IMR-90 (cell line): ENCODE data around the gene TMPRSS2. TPM values are rescaled to one million over a fixed set of nuclear protein-coding genes. Genes with fewer than 3 reads are reported as not detected.

ENCODE experiments used
- ATAC-seq: fragments of 200-7000 bp; cut with Tn5 transposase; 2 replicates; pipeline ENCODE4 v1.9.1; 2020; ENCODE audit warnings: low read depth, mild to moderate bottlenecking, moderate library complexity
- BruUV-seq: library from RNA; stranded (reverse); fragments of 400-500 nt; replicated peaks from 2 replicates; lab custom pipeline; 2021; lab: Mats Ljungman, UMichigan
- CTCF ChIA-PET: fragments of 300-600 bp; formaldehyde crosslinking; extraction: SDS; loops from one replicate; lab custom pipeline; 2021; ENCODE audit warnings: antibody characterized with exemption; lab: Yijun Ruan, JAX
- POLR2A ChIA-PET: fragments of 300-600 bp; sonication (Branson Sonifier 250); formaldehyde crosslinking; loops from one replicate; lab custom pipeline; 2022; ENCODE audit warnings: antibody characterized with exemption; ENCODE audit not compliant: unreplicated experiment; lab: Charles Lee
- DNase-seq: peaks from one replicate; pipeline ENCODE4 v3.0.0; 2013
- H2AFZ ChIP-seq: replicated peaks from 2 replicates; pipeline ENCODE3; 2013; ENCODE audit warnings: low read length, mild to moderate bottlenecking; ENCODE audit not compliant: poor library complexity
- H2AK5ac ChIP-seq: 2 replicates; pipeline ENCODE4 v1.6.1; 2013; ENCODE audit warnings: low read depth, low read length, inconsistent platforms
- H2AK9ac ChIP-seq: replicated peaks from 2 replicates; pipeline ENCODE3; 2013; ENCODE audit warnings: mild to moderate bottlenecking, low read depth, low read length, moderate library complexity; ENCODE audit not compliant: poor library complexity
- H2BK120ac ChIP-seq: 2 replicates; pipeline ENCODE4 v1.6.1; 2013; ENCODE audit warnings: low read depth, low read length, inconsistent platforms
- H2BK15ac ChIP-seq: 3 replicates; pipeline ENCODE4 v1.6.1; 2013; ENCODE audit warnings: low read depth, low read length, inconsistent platforms
- H2BK20ac ChIP-seq: 2 replicates; pipeline ENCODE4 v1.6.1; 2013; ENCODE audit warnings: low read depth, mild to moderate bottlenecking, inconsistent platforms, low read length, moderate library complexity
- H2BK5ac ChIP-seq: 2 replicates; pipeline ENCODE4 v1.6.1; 2013; ENCODE audit warnings: mild to moderate bottlenecking, low read depth, low read length, inconsistent platforms; ENCODE audit not compliant: poor library complexity, severe bottlenecking
- H3K14ac ChIP-seq: replicated peaks from 2 replicates; pipeline ENCODE4 v1.6.1; 2013; ENCODE audit warnings: low read depth, low read length, inconsistent platforms
- H3K18ac ChIP-seq: 2 replicates; pipeline ENCODE4 v1.6.1; 2013; ENCODE audit warnings: low read depth, low read length, control low read depth
- H3K23ac ChIP-seq: 2 replicates; pipeline ENCODE4 v1.6.1; 2013; ENCODE audit warnings: low read depth, low read length, inconsistent platforms
- H3K27ac ChIP-seq: 2 replicates; pipeline ENCODE4 v1.5.1; 2013; ENCODE audit warnings: mild to moderate bottlenecking, control low read depth, low read length; ENCODE audit not compliant: insufficient read depth
- H3K27me3 ChIP-seq: 2 replicates; pipeline ENCODE4 v1.6.1; 2013; ENCODE audit warnings: low read length; ENCODE audit not compliant: control insufficient read depth, insufficient read depth
- H3K36me3 ChIP-seq: 2 replicates; pipeline ENCODE4 v1.6.1; 2013; ENCODE audit warnings: low read length, mixed read lengths; ENCODE audit not compliant: control insufficient read depth, insufficient read depth
- H3K4ac ChIP-seq: 2 replicates; pipeline ENCODE4 v1.6.1; 2013; ENCODE audit warnings: low read depth, low read length, inconsistent platforms
- H3K4me1 ChIP-seq: 2 replicates; pipeline ENCODE4 v1.6.1; 2013; ENCODE audit warnings: low read length, mixed read lengths; ENCODE audit not compliant: control insufficient read depth, insufficient read depth
- H3K4me2 ChIP-seq: 2 replicates; pipeline ENCODE4 v1.6.1; 2013; ENCODE audit warnings: low read depth, mild to moderate bottlenecking, control low read depth, low read length, moderate library complexity
- H3K4me3 ChIP-seq: 2 replicates; pipeline ENCODE4 v1.5.1; 2013; ENCODE audit warnings: low read depth, mild to moderate bottlenecking, control low read depth, low read length, moderate library complexity; ENCODE audit not compliant: insufficient read depth
- H3K56ac ChIP-seq: 2 replicates; pipeline ENCODE4 v1.6.1; 2013; ENCODE audit warnings: low read length, inconsistent platforms; ENCODE audit not compliant: insufficient read depth; ENCODE audit errors: extremely low read depth
- H3K79me1 ChIP-seq, 2 experiments: 2 replicates each; pipeline ENCODE4 v1.6.1; 2013; ENCODE audit warnings: low read length in 2 of 2, inconsistent platforms in 1 of 2, low read depth in 1 of 2
- H3K9ac ChIP-seq: 2 replicates; pipeline ENCODE4 v1.6.1; 2013; ENCODE audit warnings: low read depth, low read length, control low read depth
- H3K9me1 ChIP-seq: 2 replicates; pipeline ENCODE4 v1.6.1; 2013; ENCODE audit warnings: low read length, inconsistent platforms; ENCODE audit not compliant: insufficient read depth
- H3K9me3 ChIP-seq: 2 replicates; pipeline ENCODE4 v1.6.1; 2013; ENCODE audit warnings: low read length; ENCODE audit not compliant: control insufficient read depth, insufficient read depth
- H4K20me1 ChIP-seq: 2 replicates; pipeline ENCODE4 v1.6.1; 2013; ENCODE audit warnings: low read length, inconsistent platforms; ENCODE audit not compliant: insufficient read depth
- H4K5ac ChIP-seq: 2 replicates; pipeline ENCODE4 v1.6.1; 2013; ENCODE audit warnings: mild to moderate bottlenecking, low read depth, low read length, control low read depth
- H4K8ac ChIP-seq, 2 experiments: 2 replicates each; pipeline ENCODE4 v1.6.1; 2013; ENCODE audit warnings: low read depth in 2 of 2, low read length in 2 of 2, control low read depth in 1 of 2, inconsistent platforms in 1 of 2
- H4K91ac ChIP-seq: 2 replicates; pipeline ENCODE4 v1.6.1; 2013; ENCODE audit warnings: low read depth, low read length, inconsistent platforms; ENCODE audit not compliant: insufficient read depth
- FOS ChIP-seq: fragments of 150-350 bp; IDR thresholded peaks from 2 replicates; pipeline ENCODE4 v1.6.1; 2016; ENCODE audit warnings: low read depth, low read length
- MAFK ChIP-seq: IDR thresholded peaks from 2 replicates; pipeline ENCODE4 v1.6.1; 2012; ENCODE audit warnings: low read depth, low read length, improper control_type of control experiment
- RFX5 ChIP-seq: IDR thresholded peaks from 2 replicates; pipeline ENCODE4 v1.8.0; 2012; ENCODE audit warnings: low read depth, mild to moderate bottlenecking, low read length, moderate library complexity
- SMC3 ChIP-seq: fragments of 150-350 bp; IDR thresholded peaks from 2 replicates; pipeline ENCODE4 v1.6.1; 2016; ENCODE audit warnings: low read depth, mild to moderate bottlenecking, antibody characterized with exemption, low read length, moderate library complexity
- WGBS, 2 experiments: methylation state at CpG; one replicate each; pipeline versions ENCODE4 v1.1.5 to v1.1.7; 2013; ENCODE audit warnings: missing lambda C conversion rate in 2 of 2; ENCODE audit not compliant: insufficient read length in 1 of 2; ENCODE audit errors: extremely low coverage in 2 of 2; 5-methylcytosine and 5-hydroxymethylcytosine counted together
- dilution Hi-C: fragments of 300-500 bp; cut with HindIII; formaldehyde crosslinking; loops from one replicate; pipeline ENCODE4 v1.14.3; 2018; ENCODE audit warnings: low sequenced_read_pairs; ENCODE audit not compliant: unreplicated experiment
- in situ Hi-C: fragments of 300-500 bp; cut with MboI; formaldehyde crosslinking; loops from 3 replicates; pipeline ENCODE4 v1.14.3; 2019; ENCODE audit warnings: low sequenced_read_pairs, inconsistent platforms, mixed read lengths
- intact Hi-C: fragments of 100-400 bp; cut with micrococcal nuclease; formaldehyde crosslinking; loops from 2 replicates; pipeline ENCODE4 v1.10.0; 2022
- polyA plus RNA-seq, 3 experiments: library from polyadenylated mRNA; depleted of rRNA; stranded (reverse); fragments of >200 nt; gene quantifications; 2 replicates each; pipeline ENCODE4 v1.2.3, GENCODE V29; 2012; ENCODE audit warnings: low replicate concordance in 1 of 3
- total RNA-seq: library from RNA; depleted of rRNA; stranded (reverse); fragments of >200 nt; gene quantifications from 2 replicates; pipeline ENCODE4 v1.2.3, GENCODE V29; 2012

TMPRSS2 gene
- total and polyA plus RNA-seq, 2 of the 4 experiments (the other 2 are of a cell fraction): not detected

DNA sequence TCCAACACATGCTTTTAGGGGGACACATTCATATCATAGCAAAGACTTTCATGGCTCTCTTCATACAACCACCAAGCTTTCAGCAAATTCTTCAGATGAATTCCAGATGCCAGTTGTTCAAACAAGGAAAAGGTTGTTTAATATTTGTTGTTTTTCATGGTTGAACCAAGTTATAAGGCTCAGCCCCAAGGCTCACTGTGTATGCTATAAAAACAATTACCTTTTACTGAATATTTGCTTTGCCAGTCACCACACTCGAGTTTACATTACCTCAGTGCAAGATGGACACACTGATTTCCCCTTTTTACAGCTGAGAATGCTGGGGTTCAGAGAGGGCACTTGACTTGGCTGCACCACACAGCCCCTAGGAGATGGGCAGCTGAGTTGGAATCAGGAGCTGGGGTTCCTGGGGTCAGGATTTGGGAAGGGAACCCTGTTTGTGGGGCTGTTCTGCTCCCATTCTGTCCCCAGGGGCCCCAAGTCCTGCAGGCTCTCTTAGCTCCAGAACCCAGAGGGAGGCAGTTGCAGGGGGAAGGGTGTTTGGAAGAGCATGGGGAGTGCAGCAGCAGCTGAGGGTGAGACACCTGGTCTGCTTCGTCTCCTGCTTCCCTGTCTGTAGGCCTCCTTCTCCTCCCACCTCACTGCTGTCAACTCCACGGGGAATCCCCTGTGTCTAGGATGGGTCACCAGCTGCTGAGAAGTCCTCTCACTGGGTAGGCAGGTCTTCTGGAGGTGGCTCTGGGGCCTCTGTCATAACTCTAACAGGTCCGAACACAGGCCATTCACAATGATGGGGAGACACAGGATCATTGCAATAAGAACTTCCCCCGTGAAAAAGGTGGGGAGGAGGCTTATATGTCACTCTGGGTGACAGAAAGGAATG is 12.8 kb upstream of the TMPRSS2 start:
- no peak overlapping the region for H4K5ac ChIP-seq
- no peaks in the 10 kb centered on the region for H4K20me1 ChIP-seq
- BruUV-seq: no TSS peak
- no peak overlapping the region for H2AK9ac ChIP-seq
- POLR2A ChIA-PET: no interaction called here
- dilution Hi-C loops (no loop called here), intact Hi-C loops (no loop called here), in situ Hi-C loops (no loop called here)
- no peak overlapping the region for H4K8ac ChIP-seq
- H3K4me2 ChIP-seq: no peak overlapping the region
- H4K91ac ChIP-seq: no peak overlapping the region
- no peaks in the 10 kb centered on the region for H3K9me3 ChIP-seq
- H3K79me1 ChIP-seq: no peaks in the 10 kb centered on the region
- no peak overlapping the region for H3K27ac ChIP-seq
- H2BK5ac ChIP-seq: no peak overlapping the region
- H3K23ac ChIP-seq: no peak overlapping the region
- no peak overlapping the region for H2AK5ac ChIP-seq
- DNase-seq: no peak
- H3K14ac ChIP-seq: no peak overlapping the region
- H3K27me3 ChIP-seq: peaks cover 2% of the 10 kb centered on the region
- CTCF ChIA-PET: no interaction called here
- H3K9ac ChIP-seq: no peak overlapping the region
- no CpG with 5 or more reads among the region's 5 CpGs for WGBS, 2 experiments
- H3K4ac ChIP-seq: no peak overlapping the region
- H2BK20ac ChIP-seq: no peak overlapping the region
- no peak overlapping the region for H3K18ac ChIP-seq
- H2BK120ac ChIP-seq: no peak overlapping the region
- H3K4me3 ChIP-seq: no peak overlapping the region
- TF ChIP-seq MAFK (no peak), RFX5 (no peak), SMC3 (no peak), FOS (no peak)
- H3K9me1 ChIP-seq: no peaks in the 10 kb centered on the region
- ATAC-seq: no peak
- no peak overlapping the region for H2AFZ ChIP-seq
- no peak overlapping the region for H2BK15ac ChIP-seq
- H3K56ac ChIP-seq: no peak overlapping the region
- H3K36me3 ChIP-seq: no peaks in the 10 kb centered on the region
- H3K4me1 ChIP-seq: no peaks in the 10 kb centered on the region
